Stimulated activated naive CD4-positive, alpha-beta T cell treated with Interleukin-2 at 50 U/mL for 16 hours (primary cell): Measurements from ENCODE around the gene RGS16.

Experiments used
- DNase-seq: peaks from one replicate; lab custom pipeline; 2025; lab: John Stamatoyannopoulos, UW

Gene RGS16

DNA sequence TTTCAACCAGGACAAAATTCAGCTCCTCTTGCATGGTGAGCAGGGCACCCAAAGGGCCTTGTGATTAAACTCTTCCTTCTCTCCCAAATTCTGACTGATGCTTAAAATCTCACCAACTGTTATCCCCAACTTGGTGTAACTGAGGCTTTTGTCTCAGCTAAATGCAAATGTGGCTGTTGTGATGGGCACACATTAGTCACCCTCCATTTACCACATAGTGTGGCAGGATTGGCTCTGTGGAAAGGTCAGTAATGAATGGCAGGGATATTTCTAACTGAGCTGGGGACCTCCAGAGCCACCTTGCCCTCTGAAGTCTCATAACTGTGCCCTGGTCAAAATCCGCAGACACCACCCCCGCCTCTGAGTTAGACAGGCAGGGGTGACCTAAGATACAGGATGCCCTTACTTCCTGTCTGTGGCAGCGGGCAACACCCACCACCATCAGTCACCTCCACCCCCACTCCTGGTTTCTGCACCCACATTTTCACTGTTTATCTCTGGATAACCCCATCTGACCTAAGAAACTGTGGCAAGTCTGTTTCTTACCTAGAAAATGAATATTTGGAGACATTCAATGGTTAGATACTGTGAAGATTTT lies 25.4 kb upstream of the RGS16 start:
- peak; percentile 75 for DNase-seq

DNA sequence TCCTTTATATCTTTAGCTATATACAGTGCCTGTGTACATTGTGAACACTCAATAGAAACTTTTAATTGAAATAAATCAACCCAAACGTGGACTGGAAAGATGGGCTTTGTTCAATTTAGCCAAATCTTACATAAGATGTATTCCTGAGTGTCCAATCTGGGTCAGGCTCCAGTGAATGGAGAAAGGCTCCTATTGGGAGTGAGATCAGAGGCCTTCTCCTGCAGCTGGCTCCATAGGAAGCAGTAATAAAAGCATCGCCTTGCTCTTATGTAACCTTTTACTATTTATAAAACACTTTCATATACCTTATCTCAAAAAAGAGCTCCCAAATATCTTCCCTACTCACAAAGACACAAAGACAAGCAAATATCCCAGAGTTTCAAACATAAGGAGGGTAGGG lies 24.9 kb upstream of the RGS16 start:
- DNase-seq, result no peak

DNA sequence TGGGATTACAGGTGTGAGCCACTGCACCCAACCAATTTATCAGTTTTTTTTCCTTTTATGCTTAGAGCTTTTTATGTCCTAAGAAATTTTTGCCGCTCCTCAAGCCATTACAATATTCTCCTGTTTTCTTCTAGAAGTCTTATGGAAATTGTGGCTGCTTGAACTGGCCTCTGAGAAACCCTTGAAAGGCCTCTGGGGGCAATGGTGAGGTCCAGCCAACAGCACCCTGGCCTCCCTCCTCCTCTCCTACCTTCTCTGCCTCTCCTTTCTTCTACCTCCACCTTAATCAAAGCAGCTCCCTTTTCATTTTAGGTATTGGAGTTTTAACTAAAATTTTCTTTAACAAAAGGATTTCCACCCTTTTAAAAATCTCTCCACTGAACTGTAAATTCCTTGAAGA lies 24.5 kb upstream of the RGS16 start:
- DNase-seq, result no peak

DNA sequence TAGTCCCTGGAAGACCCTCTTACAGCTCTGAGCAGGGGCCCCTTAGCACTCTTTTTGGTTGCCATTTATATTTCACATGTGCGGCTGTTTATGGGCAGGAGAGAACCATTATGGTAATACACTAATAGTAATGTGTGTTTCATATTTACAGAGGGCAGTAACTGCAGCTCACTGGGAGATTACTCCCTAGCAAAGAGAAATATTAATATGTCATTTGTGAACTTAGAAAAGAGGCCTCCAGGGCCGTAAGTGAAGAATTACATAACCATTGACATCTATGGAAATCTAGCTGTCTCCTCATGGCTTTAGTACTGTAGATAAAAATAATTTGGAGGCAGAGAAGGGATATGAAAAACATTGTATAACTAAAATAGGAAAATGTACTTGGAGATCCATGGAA lies 23.4 kb upstream of the RGS16 start:
- DNase-seq, result no peak

DNA sequence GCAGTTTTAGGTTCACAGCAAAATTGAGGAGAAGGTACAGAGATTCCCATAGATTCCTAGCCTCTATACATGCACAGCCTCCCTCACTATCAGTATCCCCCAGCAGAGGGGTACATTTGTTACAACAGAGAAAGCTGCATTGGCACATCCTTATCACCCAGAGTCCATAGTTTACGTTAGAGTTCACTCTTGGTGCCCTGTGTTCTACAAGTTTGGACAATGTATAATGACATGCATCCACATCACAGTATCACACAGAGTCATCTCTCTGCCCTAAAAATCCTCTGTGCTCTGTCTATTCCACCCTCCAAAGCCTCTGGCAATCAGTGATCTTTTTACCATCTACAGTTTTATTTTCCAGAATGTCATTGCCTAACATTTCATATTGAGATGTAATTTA lies 22.3 kb upstream of the RGS16 start:
- DNase-seq, result no peak

DNA sequence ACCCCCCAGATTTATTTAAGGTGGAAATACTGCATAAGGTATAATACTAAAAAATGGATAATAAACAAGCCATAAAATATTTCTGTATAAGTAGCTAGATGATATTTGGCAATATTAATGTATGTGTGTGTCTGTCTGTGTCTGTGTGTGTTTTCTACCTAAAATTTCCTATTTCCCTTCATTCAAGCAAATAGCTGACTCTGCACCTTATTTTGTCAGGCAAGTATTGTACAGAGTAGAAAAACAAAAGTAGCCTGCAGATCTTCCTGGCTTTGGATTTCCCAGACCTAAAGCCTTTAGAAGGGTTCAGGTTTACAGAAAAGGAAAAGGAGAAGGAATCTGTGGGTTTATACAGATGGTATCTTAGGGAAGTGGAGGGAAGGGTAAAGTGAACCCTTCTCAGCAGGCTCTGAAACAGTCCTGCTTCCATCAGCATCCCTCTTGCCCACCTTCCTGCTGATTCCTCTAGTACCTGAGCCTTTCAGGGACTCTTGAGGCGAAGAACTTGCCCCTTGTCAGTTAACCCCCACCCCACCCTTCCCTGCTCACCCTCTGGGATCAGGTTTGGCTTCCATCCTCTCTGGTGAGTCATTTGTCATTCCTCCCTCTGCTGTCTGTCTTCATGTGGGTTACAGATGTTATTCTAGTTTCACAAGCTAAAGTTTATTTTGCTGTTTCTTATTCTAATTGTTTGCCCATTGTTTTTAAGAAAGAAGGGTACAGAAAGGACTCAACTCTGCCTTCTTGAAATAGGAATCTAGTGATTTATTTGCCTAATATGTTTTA lies 21.7 kb upstream of the RGS16 start:
- no peak for DNase-seq

DNA sequence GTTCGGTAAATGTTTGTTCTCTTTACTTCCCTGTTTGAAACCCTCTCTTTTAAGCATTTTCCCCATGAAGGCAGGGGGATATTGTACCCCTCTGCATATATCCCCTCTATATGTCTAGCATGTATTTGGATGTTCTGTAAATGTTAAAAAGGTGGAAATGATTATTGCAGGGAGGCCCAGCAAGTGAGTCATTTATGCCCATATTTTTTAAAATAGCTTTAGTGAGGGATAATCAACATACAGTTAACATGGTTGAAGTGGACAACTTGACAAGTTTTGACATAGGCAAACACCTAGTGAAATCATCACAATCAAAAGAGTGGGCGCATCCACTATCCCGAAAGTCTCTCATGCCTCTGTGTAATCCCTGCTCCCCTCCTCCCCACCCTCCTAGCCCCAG lies 20.8 kb upstream of the RGS16 start:
- DNase-seq, result no peak

DNA sequence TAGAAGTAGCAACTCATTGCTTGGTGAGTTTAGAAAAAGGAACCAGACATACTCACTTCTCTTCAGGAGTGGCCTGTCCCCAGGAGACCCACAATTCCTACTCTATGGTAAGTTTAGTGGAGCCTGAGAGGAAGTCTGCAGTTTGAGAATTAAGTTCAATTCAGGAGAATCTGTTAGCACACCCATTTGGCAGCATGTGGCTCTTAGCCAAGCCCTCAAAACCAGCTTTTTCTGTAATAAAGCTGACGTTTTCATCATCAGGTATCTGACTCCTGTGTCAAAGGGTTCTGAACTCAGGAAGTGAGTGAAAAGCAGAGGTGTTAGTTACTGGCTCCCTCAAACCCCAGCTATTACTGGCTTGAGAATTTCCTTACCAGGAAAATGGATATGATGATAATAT lies 20.4 kb upstream of the RGS16 start:
- no peak for DNase-seq

DNA sequence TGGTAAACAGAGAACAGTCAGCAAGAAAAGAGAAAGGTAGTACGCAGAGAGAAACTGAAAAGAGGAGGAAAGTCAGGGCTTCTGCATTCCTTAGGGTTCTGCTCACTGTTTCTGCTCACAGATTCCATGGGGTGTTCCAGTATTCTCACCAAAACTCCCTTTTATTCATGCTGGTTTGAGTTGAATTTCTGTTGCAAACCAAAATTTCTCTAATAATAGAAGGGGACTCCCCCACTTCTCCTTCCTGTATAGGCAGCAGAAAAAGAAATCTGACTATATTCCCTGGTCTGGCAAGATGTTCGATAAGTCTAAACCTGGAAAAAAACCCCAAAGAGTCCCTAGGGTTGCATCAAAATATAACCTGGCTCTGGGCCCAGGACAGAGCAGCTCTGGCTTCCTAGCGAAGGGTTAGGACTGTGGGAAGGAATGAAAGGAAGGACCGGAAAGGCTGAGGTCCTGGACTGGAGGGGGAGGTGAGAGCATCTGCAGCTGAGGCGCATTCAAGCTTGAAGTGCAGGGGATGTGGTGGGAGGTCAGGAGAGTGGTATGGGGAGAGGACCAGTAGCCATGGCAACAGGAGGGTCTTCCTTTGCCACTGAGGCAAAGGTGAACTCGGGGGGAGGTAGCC lies 18.8 kb upstream of the RGS16 start:
- no peak for DNase-seq

DNA sequence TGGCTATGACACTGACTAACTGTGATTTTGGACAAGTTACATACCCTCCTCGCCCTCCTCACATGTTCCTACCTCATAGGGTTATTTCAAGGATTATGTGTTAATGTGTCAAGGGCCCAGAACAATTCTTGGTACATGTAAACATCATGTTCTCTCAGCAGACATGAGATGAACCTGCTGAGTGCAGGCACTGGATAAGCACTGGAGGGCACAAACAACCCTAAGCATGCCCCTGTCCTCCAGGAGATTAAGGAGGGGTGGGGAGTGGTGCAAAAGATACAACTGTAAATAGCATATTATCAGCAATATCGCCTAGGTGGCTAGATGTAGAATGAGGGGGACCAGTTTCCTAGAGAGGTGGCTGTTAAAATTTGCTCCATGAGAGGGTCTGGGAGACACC lies 17.7 kb upstream of the RGS16 start:
- DNase-seq, result no peak

DNA sequence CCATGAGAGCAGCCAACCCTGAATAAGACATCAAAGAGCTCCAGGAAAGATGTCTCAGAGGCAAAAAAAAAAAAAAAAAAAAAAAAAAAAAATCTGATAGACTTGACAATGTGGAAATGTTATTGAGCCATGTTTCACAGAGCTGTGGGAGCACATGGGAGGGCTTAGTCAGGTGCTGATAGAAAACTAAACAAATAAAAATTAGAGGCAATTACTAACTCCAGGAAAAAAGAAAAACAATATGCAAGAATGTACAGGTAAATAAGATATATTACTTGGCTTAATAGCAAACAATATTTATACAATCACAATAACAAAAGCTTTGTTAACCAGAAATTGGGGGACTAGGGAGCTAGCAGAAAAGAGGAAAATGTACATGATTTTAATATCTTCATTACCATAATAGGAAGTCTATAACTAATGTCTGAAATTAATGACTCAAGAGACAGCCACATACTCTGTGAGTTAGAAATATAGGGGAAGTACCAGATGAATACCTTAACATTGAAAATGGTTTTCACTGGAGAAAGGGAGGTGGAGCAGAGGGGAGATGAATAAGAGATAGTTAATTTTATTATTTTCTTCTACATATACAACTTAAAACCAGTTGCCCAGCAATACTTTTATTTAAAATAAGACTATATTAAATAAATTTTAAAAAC lies 16.9 kb upstream of the RGS16 start:
- no peak for DNase-seq

DNA sequence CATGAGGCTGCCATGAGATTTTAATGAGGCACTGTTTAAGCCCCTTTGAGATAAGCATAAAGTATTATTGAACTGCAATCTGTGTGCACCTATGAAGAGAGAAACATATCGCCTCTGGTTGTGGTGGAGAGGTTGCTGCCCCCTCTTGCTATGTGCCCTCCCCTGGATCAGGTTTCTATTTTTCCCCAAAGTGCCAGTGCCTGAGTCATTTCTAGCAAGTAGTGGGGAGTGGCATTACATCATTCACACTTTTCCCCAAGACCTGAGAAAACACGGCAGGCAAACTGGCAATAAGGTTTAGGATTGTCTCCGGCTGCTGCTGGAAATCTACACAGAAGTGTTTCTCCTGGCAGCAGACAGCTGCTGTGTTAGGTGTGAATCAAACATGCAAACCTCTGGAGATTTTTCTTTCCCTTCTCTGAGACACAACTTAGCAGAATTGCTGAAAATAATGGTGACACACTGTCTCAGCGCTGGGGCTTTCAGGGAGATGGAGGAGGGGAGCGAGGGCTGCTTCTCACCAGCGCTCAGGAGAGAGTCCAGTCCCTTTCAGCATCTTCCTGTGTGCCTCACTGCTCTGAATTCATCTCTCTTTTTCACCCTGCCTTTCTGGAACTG lies 13.7 kb upstream of the RGS16 start:
- DNase-seq, result no peak

DNA sequence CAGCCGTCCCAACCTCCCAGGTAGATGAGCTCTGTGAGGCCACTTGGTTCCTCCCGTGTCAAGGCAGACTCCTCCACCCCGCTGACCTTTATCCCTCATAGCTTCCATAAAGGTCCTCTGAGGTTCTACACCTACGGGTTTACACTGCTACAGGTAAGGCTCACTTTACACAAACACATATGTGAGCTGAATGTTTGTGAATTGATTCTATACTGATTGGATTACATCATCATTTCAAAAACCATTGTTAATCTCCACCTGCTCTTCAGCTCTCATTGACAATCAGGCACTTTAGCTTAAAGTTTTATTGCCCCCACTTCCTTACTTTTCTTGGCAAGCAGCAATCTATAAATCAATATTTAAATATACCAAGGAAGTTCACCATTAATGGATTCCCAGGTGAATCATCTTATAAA lies 12.8 kb upstream of the RGS16 start:
- no peak for DNase-seq

DNA sequence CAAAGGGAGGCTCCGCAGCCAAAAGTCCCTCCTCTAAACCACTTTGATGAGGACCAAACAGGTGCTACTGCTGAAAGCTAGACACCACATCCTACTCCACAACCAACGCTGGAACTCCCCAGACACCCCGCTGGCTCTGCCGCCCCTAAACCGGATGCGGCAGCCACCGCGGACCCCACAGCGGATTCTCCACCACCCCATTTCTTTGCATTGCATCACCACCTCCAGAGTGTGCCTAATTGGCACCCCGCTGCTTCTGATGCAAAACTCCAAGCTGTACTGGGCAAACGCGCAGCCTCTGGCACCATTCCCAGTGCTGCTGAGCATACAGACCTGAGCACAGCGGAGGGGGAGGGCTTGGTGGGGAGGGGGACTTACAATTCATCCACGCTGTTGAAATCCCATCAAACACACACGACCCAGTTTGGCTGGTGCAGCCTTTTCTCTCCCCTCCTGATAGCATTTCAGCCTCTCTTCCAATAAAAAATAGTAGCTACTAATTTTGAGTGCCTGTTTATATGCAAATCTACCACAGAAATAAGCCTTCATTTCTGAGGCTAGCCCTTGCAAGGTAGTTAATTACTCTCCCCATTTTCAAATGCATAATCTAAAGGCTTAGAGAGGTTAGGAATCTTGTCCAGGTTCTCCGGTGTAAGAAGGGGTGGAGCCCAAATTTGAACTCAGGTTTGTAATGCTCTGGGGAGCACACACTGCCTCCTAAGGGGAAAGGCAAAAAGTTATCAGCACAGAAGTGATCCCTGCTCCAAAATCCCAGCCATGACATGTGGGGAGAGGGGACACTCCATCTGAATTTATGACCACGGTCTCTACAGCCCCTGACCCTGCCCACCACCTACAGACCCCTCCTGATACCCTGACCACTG lies 12.2 kb upstream of the RGS16 start:
- peak; percentile 84 for DNase-seq

DNA sequence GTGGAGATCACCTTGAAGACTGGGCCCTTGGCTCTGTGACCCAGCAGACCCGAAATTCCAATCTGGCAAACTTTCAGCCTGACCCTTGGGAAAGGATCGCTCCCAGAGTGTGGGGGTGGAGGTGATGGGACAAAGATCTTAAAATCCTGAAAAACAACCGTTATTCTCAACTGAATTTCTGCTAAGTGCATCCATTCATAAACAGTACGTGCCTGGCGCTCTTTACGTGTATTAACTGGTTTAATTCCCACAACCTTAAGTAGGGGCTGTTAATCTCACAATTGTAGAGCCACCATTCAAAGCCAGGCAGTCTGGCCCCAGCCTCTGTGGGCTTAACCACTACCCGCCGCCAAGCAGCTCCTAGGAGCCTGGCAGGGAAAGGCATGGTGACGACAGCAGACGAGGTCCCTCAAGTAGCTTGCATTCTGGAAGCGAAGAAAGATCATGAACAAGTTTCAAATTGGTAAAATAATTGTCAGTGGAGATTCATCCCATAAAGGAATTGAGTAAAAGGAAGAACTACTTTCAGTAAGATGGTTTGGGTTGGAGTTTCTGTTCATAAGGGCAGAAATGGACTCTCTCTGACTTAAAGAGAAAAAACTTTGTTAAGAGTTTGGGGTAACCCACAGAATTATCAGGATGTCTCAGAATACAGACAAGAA lies 11.4 kb upstream of the RGS16 start:
- peak; percentile 34 for DNase-seq

DNA sequence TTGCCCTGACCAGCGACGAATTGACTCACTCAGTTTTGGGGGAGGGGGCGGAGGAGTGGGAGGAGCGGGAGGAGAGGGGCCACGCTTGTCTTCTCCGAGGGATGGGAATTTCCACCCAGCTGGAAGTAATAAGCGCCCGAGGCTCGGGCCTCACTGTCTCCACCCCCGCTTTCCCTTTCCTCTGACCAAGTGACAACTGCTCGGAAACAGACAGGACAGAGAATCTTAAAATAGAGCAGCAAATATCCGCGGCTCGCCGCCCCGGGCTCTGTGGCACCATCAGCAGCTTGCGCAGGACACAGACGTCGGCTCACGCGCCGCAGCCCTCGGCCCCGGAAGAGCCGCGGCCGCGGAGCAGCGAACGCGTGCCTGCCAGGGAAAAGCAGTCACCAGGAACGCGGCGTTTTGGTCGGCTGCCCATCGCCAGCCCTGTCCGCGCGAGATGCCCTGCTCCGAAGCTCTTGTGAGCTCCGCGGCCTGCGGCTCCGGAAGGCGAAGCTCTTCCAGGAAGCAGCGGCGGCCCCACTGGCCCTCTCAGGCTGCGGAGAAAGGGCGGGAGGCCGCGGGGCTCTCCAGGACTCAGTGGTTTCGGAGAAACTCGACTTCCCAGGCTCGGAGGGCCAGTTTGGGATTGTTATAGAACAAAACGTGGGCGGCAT lies 10.7 kb upstream of the RGS16 start:
- peak; percentile 50 for DNase-seq

DNA sequence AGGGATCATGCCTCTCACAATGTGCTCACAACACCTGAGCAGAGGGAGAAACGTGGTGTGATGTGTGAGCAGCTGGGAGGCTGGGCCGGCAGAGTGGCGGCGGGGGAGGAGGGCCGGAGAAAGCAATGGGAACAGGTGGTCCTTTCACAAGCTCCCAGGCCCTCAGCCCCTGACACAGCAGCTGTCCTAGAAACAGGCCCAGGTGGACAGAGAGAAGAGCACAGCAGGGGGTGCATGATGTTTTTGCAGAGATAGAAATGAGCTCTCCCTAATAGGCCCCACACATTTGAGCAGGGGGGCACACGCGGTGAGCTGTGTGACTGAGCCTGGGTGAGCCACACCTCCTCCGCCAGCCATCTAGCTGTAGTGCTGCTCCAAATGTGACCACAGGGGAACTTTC lies 7.6 kb upstream of the RGS16 start:
- DNase-seq, result no peak

DNA sequence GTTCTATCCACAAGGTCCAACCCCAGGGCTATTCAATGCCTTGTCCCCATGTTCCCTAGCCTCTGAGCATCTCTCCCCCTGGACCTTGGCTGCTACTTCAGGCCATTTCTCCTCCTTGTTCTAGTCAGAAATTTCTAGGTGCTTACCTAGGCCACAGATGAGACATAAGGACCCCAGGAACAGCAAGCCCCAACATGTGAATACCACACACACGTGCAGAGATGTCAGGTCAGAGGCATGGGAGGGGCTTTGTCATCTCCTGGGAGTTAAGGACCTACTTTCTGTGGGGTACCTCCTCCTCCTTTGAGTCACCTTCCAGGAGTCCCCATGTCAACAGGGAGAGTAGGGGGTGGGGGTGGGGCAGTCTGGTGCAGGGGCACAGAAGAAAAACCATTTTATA lies 7.1 kb upstream of the RGS16 start:
- DNase-seq, result no peak

DNA sequence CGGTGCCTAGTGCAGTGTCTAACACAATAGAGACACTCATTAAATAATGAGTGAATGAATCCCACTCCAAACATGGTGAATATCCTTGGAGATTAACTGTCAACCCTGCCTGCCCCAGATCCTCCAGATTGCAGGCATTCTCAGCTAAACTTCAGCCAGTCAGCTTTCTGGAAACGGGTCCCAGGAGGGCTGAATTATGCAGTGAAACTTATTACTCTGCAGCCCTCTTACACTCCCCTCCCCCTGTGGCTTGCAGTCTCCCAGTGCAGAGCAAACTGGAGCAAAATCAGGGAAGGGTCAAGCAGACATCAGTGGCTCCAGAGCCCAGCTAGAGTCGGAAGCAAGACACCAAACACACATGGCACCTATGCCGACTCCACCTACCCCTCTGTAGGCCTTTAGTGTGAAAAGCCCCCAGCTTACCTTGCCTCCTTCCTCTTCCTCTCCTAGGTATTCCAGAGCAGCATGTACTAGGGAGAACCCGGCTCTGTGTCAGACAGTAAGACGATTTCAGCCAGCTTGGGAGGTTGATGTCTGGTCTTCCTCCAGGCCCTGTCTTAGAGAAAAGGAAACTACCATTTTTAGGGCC lies 6.5 kb upstream of the RGS16 start:
- no peak for DNase-seq
